Small intestine (tissue), 7 donors: ENCODE data around the gene MARCHF9. TPM values are rescaled to one million over a fixed set of nuclear protein-coding genes. Genes with fewer than 3 reads are reported as not detected.

Experiments
- DNase-seq, 2 donors: peaks; one replicate each; pipeline versions ENCODE4 v3.0.0 to v3.0.0-alpha.2; 2013
- FAIRE-seq: peaks from 2 replicates; lab custom pipeline; 2012; peaks lifted over from hg19 to GRCh38; lab: Jason Lieb, UNC
- H3K27ac ChIP-seq, 3 donors: one replicate each; pipeline ENCODE4 v1.5.1; 2013; ENCODE audit warnings: low read length in 2 of 3, mild to moderate bottlenecking in 2 of 3, control low read depth in 1 of 3, inconsistent platforms in 1 of 3, low read depth in 1 of 3, moderate library complexity in 1 of 3
- H3K27me3 ChIP-seq, 3 donors: one replicate each; pipeline ENCODE4 v1.6.1; 2013; ENCODE audit warnings: low read length in 3 of 3, inconsistent platforms in 1 of 3; ENCODE audit not compliant: control insufficient read depth in 3 of 3, insufficient read depth in 3 of 3
- H3K36me3 ChIP-seq, 3 donors: one replicate each; pipeline ENCODE4 v1.6.1; 2013; ENCODE audit warnings: low read length in 3 of 3, inconsistent platforms in 1 of 3, low read depth in 1 of 3, mild to moderate bottlenecking in 1 of 3, moderate library complexity in 1 of 3; ENCODE audit not compliant: control insufficient read depth in 3 of 3, insufficient read depth in 2 of 3
- H3K4me1 ChIP-seq, 3 donors: one replicate each; pipeline ENCODE4 v1.6.1; 2013; ENCODE audit warnings: low read length in 2 of 3, inconsistent platforms in 1 of 3, low read depth in 1 of 3, mild to moderate bottlenecking in 1 of 3, moderate library complexity in 1 of 3; ENCODE audit not compliant: control insufficient read depth in 3 of 3, insufficient read depth in 2 of 3
- H3K4me3 ChIP-seq, 3 donors: one replicate each; pipeline ENCODE4 v1.5.1; 2013; ENCODE audit warnings: low read length in 3 of 3, control low read depth in 1 of 3, inconsistent platforms in 1 of 3, low read depth in 1 of 3, mild to moderate bottlenecking in 1 of 3, moderate library complexity in 1 of 3
- H3K9me3 ChIP-seq, 2 donors: one replicate each; pipeline ENCODE4 v1.6.1; 2013; ENCODE audit warnings: low read depth in 1 of 2, low read length in 1 of 2; ENCODE audit not compliant: control insufficient read depth in 2 of 2, insufficient read depth in 1 of 2
- WGBS, 3 donors: extraction: QIAGEN DNeasy Blood & Tissue Kit; methylation state at CpG; one replicate each; pipeline ENCODE4 v1.1.7; 2013; 5-methylcytosine and 5-hydroxymethylcytosine counted together
- polyA plus RNA-seq, 4 donors: library from polyadenylated mRNA; stranded (reverse) in 3 of 4; unstranded in 1 of 4; fragments of 200-250 nt in 3 of 4; fragments of 120-200 nt in 1 of 4; gene quantifications; one replicate each; pipeline versions ENCODE4 v1.2.1 to v1.2.3, GENCODE V29; 2013
- donor health status: healthy with polysubstance abuse.
- donor health status: control.
- donor health status: control.
- donor health status: Bipolar disorder and iron deficiency.
- donor health status: healthy.

The MARCHF9 gene
- polyA plus RNA-seq, 4 donors, result 8.4 to 29.2 (median 11.4) TPM

DNA sequence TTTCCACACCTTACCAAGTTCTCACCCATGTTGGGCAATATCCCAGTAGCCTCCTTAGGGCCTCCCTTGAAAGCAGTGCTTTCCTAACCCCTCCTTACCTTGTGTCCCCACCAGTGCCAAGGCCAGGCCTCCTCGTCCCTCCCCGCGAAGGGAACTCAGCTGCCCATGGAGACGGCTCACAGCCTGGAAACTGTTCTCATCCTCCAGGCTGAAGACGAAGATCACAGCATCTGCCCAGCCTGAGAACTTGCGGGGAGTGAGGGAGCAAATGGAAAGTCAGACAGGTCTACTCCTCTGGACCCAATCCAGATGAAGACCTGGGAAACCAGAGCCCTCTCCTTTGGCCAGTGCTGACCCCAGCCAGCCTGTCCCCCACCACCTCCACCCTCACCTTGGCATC lies 21.0 kb upstream of the MARCHF9 start:
- no peaks in the 10 kb centered on the region for H3K36me3 ChIP-seq
- no peak for FAIRE-seq

DNA sequence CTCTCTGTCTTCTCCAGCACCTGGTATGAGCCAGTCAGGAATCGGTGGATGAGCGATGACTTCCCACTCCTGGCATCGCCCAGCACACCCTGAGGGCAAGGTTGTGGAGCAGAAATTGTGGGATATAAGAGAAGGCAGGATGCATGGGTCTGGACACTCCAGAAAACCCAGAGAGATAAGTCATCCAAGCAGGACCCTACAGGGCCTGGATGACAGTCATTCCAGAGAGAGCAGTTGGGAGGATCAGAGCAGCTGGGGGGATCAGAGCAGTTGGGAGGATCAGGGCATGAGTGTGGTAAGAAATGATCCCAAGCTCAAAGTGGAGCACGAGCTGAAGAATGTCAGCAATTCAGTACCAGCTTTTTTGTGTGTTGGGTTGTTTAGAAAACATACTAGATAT lies 20.3 kb upstream of the MARCHF9 start:
- peaks cover 0 to 94% (median 4%) of the 10 kb centered on the region in 3 donors for H3K27me3 ChIP-seq
- no peak for DNase-seq
- 82 to 86% (median 83%) methylated on average over 4 of the region's 4 CpGs for WGBS, 3 donors

More for the DNA sequence above, 21.0 kb upstream of the MARCHF9 start:
- peaks cover 0 to 6% of the 10 kb centered on the region in 2 donors for H3K9me3 ChIP-seq
- WGBS, 3 donors, result 81 to 85% (median 85%) methylated on average over 6 of the region's 6 CpGs
- DNase-seq, result no peak
- no peak overlapping the region for H3K27ac ChIP-seq
- peaks cover 0 to 93% (median 3%) of the 10 kb centered on the region in 3 donors for H3K27me3 ChIP-seq
- no peak overlapping the region for H3K4me3 ChIP-seq
- H3K4me1 ChIP-seq, result no peaks in the 10 kb centered on the region

DNA sequence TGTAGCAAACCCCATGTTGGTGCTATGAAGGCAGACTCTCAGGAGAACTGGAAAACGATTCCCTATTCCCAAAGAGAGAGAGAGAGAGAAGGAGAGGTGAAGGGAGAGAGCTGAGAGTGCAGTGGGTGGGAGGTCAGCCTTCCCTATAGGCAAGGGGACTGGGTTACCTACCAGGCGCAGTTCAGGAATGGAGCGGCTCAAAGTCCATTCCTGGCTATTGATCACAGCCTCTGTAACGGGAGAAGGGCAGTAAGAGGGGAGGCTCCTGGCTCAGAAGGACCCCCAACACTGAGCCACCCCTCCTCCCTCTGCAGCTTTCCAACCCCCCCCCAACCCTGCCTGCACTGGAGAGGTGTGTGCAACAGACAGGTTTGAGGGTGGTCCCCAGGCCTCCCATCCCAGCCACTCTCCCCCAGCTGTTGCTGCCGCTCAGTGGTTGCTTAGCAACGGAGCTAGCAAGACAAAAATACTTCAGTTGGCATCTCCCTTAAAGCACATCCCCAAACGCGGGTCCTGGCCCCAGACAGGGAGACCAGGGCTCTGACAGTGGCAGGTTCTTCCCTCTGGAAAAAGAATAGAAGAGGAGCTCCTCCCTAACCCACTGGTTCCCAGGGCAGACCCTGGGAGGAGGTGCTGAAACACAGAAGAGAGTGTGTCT lies 19.6 kb upstream of the MARCHF9 start:
- DNase-seq (no peak), FAIRE-seq (no peak)
- H3K27ac ChIP-seq, result no peak overlapping the region
- H3K4me1 ChIP-seq, result no peaks in the 10 kb centered on the region
- WGBS, 3 donors, result 11 to 34% (median 23%) methylated on average over 8 of the region's 8 CpGs
- no peak overlapping the region for H3K4me3 ChIP-seq
- H3K9me3 ChIP-seq, result peaks cover 0 to 6% of the 10 kb centered on the region in 2 donors
- H3K27me3 ChIP-seq, result peaks cover 0 to 94% (median 4%) of the 10 kb centered on the region in 3 donors
- H3K36me3 ChIP-seq, result no peaks in the 10 kb centered on the region

More for the DNA sequence above, 20.3 kb upstream of the MARCHF9 start:
- Histone ChIP-seq H3K36me3 (no peaks in the 10 kb centered on the region), H3K27ac (no peak overlapping the region), H3K4me3 (no peak overlapping the region), H3K9me3 (peaks cover 0 to 6% of the 10 kb centered on the region in 2 donors), H3K4me1 (no peaks in the 10 kb centered on the region)
- FAIRE-seq, result no peak

DNA sequence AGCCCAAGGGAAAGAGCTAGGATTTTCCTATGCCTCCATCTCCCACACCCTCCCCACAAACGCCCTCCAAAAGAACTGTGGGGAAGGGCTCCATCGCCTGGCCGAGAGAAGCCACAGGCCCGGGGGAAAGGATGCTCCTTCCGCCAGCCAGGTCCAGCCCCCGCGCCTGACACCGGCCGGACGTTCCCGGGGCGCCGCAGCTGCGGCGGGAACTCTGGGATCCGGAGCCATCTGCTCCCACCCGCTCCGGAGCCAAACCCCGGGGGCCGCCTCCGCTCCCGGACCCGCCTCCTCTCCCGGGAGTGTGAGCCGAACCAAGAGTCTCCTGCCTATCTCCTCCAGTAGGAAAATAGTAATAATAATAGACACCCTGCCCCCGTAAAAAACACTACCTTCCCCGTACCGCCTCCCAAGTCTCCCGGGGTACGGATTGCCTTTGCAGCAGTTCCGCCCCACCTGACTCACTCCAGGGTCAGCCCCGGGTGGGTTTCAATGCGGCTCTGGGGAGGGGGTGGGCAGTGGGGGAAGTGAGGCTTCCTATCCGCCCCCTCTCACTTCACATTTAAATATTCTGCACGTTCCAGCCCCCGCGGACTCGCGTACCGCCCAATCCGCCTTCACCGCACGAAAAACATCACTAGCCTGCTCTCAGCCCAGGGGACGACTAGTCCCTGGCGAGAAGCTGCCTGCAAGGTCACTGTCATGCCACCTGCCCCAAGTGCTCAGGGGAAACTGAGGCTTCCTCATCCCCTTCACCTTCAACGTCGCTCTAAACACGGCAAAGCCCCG lies 18.8 kb upstream of the MARCHF9 start:
- FAIRE-seq (no peak), DNase-seq (no peak)
- Histone ChIP-seq H3K36me3 (no peaks in the 10 kb centered on the region), H3K27me3 (peaks cover 0 to 94% (median 8%) of the 10 kb centered on the region in 3 donors), H3K9me3 (peaks cover 0 to 6% of the 10 kb centered on the region in 2 donors), H3K27ac (no peak overlapping the region), H3K4me3 (no peak overlapping the region), H3K4me1 (no peaks in the 10 kb centered on the region)
- WGBS, 3 donors, result 12 to 31% (median 30%) methylated on average over 48 to 49 of the region's 49 CpGs

DNA sequence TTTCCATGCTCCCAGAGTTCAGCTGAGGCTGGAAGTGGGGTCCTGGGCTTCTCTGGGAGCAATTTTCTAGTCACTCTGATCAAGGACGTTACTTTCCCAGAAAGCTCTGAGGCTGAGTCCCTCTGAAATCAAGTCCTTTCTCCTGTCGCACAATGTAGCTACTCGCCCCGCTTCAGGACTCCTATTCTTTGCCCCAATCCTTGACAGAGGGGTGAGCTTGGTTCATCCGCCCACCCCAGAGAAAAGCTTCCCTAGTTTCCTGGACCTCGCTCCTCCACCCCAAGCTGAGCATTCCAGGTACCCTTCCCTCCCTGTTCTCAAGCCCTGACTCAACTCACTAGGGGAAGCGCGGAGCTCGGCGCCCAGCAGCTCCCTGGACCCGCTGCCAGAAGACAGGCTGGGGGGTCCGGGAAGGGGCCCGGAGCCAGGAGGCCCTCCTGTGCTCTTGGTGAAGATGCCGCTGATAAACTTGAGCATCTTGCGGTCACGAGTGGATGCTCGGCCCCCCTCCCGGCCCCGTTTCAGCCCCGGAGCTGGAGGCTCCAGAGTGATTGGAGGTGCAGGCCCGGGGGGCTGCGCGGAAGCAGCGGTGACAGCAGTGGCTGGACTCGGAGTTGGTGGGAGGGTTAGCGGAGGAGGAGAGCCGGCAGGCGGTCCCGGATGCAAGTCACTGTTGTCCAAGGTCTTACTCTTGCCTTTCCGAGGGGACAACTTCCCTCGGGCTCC lies 18.0 kb upstream of the MARCHF9 start:
- WGBS, 3 donors, result 20 to 35% (median 30%) methylated on average over 27 to 31 of the region's 31 CpGs
- H3K4me1 ChIP-seq, result no peaks in the 10 kb centered on the region
- no peaks in the 10 kb centered on the region for H3K36me3 ChIP-seq
- no peak for DNase-seq
- peaks cover under 1 to 96% (median 8%) of the 10 kb centered on the region in 3 donors for H3K27me3 ChIP-seq
- no peak overlapping the region for H3K4me3 ChIP-seq
- H3K9me3 ChIP-seq, result peaks cover 0 to 6% of the 10 kb centered on the region in 2 donors
- no peak for FAIRE-seq
- H3K27ac ChIP-seq, result no peak overlapping the region

DNA sequence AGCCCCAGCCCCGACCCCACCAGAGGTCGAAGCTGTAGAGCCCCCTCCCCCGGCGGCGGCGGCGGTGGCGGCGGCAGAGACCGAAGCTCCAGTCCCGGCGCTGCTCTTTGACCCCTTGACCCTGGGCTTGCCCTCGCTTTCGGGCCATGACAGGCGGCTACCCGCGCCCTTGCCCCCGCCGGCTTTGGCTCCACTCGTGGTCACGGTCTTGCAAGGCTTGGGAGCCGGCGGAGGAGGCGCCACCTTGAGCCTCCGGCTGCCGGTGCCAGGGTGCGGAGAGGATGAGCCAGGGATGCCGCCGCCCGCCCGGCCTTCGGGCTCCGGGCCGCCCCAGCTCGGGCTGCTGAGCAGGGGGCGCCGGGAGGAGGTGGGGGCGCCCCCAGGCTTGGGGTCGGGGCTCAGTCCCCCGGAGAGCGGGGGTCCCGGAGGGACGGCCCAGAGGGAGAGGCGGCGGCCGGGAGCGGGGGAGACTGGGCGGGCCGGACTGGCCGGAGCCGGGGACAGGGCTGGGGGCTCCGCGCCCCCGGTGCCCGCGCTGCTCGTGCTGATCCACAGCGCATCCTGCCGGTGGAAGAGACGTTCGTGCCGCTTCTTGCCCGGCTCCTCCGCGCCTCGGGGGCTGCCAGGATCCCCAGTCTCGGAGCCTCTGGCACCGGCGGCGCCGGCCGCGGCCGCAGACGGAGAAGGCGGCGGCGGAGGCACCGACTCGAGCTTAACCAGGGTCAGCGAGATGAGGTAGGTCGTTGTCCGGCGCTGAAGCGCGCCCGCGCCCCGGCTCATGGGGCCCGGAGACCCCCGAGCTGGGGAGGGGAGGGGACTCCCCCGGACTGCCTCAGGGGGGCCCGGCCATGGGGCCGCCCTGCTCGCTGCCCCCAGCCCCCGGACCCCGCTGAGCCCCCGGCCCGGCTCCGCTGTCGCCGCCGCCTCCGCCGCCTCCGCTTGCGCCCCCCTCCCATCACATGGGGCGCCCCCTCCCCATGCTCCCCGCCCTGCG lies 17.1 kb upstream of the MARCHF9 start:
- Histone ChIP-seq H3K9me3 (peaks cover 0 to 6% of the 10 kb centered on the region in 2 donors), H3K27me3 (peaks cover 3 to 95% (median 8%) of the 10 kb centered on the region in 3 donors), H3K27ac (no peak overlapping the region), H3K4me1 (no peaks in the 10 kb centered on the region), H3K4me3 (peak overlapping the region in 1 of 3 donors; percentile 13), H3K36me3 (no peaks in the 10 kb centered on the region)
- no peak for DNase-seq
- WGBS, 3 donors, result 12 to 34% (median 27%) methylated on average over 52 to 110 of the region's 110 CpGs
- no peak for FAIRE-seq

DNA sequence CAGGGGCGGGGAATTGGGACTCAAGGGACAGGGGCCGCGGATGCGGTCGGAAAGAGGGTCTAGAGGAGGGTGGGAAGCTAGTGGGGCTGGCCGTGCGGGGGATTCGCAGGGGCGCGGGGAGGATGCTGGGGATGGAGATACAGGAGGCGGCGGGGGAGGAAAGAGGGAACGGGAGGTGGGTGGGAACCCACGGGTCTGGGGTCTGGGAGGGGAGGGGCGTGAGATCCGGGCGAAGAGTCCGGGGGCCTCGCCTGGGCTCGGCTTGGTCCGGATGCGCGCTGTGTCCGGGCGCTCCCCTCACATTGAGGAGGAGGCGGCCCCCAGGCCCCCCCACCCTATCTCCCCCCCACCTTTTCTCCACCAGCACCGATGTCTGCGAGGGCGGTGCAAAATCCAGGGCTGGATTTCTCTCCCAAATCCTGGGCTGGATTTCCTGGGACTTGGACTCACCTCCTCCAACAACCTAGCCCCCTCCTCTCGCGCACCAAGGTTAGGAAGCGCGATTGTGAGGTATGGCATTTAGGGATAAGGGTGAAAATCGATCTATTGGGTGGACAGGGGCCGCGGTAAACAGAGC lies 16.2 kb upstream of the MARCHF9 start, which contains the start of gene AGAP2:
Gene AGAP2 (minus strand): TSS at position 82 of the 577 bp plus-strand sequence. CDS start 496 bp downstream, outside the sequence.
- Histone ChIP-seq H3K4me3 (peak within 1 kb of the TSS in 2 of 3 donors; percentile 13), H3K36me3 (no peaks in the 10 kb centered on the region), H3K4me1 (no peaks in the 10 kb centered on the region), H3K27ac (no peak within 1 kb of the TSS), H3K27me3 (peaks cover 3 to 86% (median 8%) of the 10 kb centered on the region in 3 donors), H3K9me3 (peaks cover 0 to 6% of the 10 kb centered on the region in 2 donors)
- WGBS, 3 donors, result 11 to 29% (median 23%) methylated on average over 24 to 36 of the region's 36 CpGs
- DNase-seq, result no peak
- no peak for FAIRE-seq
